ENCODE measurements around the gene SIMC1.

DNA sequence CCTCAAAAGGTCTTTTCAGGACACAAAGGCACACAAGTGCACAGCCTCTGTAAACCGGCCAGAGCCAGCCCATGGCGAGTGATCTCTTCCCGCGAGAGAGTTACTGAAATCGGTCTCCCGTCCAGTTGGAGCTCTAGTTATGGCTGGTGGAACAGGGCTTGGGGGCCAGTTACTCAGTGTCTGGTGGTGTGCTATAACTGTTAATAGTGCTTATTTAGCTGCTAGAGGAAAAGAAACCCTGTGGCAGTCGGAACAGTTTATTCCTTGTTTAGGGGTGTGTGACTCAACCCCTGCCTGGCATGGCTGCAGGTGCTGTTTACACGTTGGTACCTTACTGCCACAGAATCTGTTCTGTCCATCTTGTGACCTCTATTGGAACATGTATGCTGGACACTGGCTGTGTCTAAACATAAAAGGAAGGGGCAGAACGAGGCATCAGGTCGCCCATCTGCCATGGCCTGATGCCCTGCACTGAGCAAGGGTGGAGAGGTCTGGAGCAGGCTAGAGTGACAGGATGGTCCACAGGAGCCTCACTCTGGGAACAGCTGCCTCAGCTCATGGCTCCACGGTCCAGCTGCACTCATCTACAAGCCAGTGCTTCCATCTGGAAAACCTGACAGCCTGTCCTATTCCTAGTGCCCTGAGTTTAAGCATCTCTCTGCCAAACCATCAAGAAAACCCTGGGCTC lies 49.6 kb upstream of the SIMC1 start:
- TF ChIP-seq POLR2A (IDR thresholded peaks at IDR 0.05) = no peak
- TF ChIP-seq, protein P1, sequence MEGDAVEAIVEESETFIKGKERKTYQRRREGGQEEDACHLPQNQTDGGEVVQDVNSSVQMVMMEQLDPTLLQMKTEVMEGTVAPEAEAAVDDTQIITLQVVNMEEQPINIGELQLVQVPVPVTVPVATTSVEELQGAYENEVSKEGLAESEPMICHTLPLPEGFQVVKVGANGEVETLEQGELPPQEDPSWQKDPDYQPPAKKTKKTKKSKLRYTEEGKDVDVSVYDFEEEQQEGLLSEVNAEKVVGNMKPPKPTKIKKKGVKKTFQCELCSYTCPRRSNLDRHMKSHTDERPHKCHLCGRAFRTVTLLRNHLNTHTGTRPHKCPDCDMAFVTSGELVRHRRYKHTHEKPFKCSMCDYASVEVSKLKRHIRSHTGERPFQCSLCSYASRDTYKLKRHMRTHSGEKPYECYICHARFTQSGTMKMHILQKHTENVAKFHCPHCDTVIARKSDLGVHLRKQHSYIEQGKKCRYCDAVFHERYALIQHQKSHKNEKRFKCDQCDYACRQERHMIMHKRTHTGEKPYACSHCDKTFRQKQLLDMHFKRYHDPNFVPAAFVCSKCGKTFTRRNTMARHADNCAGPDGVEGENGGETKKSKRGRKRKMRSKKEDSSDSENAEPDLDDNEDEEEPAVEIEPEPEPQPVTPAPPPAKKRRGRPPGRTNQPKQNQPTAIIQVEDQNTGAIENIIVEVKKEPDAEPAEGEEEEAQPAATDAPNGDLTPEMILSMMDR (IDR thresholded peaks at IDR 0.05) = no peak

Measured in vagina (tissue), 2 donors.